GM19193 (cell line): Measurements from ENCODE around the gene ZNF791.

ENCODE experiments used
- POLR2A ChIP-seq: IDR thresholded peaks from 4 replicates; pipeline ENCODE4 v1.6.1; 2011; ENCODE audit not compliant: insufficient read depth, insufficient read length; ENCODE audit errors: extremely low read depth

ZNF791 gene

DNA sequence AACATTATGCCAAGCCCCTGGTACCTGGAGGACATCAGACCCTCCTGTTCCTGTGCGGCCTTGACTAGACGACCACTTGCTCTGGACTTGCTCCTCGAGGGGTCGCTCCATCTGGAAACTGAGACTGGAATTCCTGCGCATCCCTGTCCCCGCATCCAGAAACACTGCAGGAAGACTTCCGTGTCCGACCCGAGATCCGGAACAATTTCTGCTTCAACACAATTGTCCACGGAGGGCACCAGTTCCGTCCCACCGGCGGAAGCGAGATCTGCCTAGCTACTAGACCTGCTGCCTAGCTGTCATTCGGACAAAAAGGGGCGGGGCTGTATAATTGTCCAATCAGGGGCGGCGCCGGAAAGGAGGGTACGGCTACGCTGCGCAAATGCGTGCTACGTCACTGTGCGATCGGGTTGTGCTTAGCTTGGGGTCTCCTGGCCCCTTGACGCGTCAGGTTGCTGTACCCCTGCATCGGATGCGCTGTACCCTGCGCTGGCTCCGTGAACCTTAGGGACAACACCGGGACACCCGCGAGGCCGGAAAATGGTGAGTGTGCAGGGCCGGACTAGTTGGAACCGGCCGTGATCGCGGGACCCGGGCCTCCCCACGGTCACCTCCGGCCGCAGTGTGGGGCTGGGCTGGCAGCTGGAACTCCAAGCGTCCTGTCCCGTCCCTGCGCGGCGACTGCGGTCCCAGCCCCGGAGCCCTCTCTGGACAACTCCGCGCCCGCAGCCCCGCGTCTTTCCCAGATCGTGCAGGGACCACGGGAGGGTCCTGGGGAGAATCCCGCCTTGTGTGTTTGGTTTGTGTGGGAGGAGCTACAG lies at the start of gene ZNF791, which contains the start of gene ZNF490:
ZNF791 (plus strand) TSS at position 381 of the 821 bp plus-strand sequence; CDS start at position 541, 160 bp downstream.
ZNF490 (minus strand) TSS at position 274 of the 821 bp plus-strand sequence; CDS start at position 141, 133 bp downstream.
- TF ChIP-seq POLR2A, result peak; percentile 96

GRCh38 chr19:12564016-12564664 lies 46.6 kb upstream of the ZNF791 start:
- TF ChIP-seq POLR2A, result no peak

DNA sequence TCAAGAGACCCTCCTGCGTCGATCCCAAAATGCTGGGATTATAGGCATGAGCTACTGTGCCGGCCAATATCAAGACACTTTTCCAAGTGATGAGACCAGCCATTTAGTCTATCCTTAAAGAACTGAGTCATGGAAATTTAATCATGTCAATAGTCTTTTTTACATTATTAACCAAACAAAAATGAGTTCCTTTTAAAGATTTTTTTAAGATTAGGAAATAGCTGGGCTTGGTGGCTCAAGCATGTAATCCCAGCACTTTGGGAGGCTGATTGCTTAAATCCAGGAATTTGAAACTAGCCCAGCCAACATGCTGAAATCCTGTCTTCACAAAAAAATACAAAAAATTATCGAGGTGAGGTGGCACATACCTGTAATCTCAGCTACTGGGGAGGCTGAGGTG lies 42.8 kb upstream of the ZNF791 start:
- no peak for TF ChIP-seq POLR2A

- no peak for TF ChIP-seq POLR2A
Observed at GRCh38 chr19:12574036-12574435, 36.7 kb upstream of the ZNF791 start.

- TF ChIP-seq POLR2A, result no peak
Observed at GRCh38 chr19:12578641-12579040, 32.1 kb upstream of the ZNF791 start.

DNA sequence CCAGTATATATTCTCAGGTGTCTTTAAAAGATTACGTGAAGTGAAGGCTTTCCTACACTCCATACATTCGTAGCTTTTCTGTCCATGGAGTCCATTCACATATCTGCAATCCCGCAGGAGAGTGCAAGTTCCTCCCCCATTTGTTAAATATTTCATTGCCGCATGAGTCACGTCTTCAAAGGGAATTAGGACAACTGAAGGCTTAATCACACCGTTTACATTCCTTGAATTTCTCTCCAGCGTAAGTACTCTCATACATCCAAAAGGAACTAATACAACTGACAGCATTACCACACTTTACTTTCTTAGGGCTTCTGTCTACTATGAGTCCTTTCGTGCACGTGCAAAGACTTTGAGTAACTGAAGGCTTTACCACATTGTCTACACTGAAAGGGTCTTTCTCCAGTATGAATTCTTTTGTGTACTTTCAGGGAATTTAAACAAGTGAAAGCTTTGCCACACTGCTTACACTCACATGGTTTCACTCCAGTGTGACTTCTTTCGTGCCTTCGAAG lies 30.5 kb upstream of the ZNF791 start:
- TF ChIP-seq POLR2A, result no peak

GRCh38 chr19:12581100-12581499 lies 29.6 kb upstream of the ZNF791 start:
- TF ChIP-seq POLR2A, result no peak

GRCh38 chr19:12596485-12596884 lies 14.2 kb upstream of the ZNF791 start:
- no peak for TF ChIP-seq POLR2A

- TF ChIP-seq POLR2A, result no peak
Observed at GRCh38 chr19:12596927-12597548, 13.7 kb upstream of the ZNF791 start.

DNA sequence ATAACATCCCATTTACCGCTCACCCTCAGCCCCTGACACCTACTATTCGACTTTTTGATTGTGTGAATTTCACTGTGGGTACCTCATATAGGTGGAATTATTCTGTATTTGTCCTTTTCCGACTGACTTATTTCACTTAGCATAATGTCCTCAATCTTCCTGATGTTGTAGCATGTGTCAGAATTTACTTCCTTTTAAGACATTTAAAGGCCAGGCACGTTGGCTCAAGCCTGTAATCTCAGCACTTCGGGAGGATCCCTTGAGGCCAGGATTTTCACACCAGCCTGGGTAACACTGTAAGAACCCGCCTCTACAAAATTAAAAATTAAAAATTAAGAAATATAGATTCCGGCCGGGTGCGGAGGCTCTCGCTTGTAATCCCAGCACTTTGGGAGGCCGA lies 13.1 kb upstream of the ZNF791 start:
- TF ChIP-seq POLR2A, result no peak

GRCh38 chr19:12603714-12604113 lies 7.0 kb upstream of the ZNF791 start:
- TF ChIP-seq POLR2A, result no peak

GRCh38 chr19:12606796-12607195 lies 3.9 kb upstream of the ZNF791 start:
- TF ChIP-seq POLR2A, result no peak

GRCh38 chr19:12607631-12608030 lies 3.1 kb upstream of the ZNF791 start:
- TF ChIP-seq POLR2A, result no peak

- TF ChIP-seq POLR2A, result no peak
Observed at GRCh38 chr19:12611361-12611699, 610 bp downstream of the ZNF791 start.

GRCh38 chr19:12617646-12618045 lies 6.9 kb downstream of the ZNF791 start:
- no peak for TF ChIP-seq POLR2A

- TF ChIP-seq POLR2A, result no peak
Observed at GRCh38 chr19:12623361-12624031, 12.8 kb downstream of the ZNF791 start.

GRCh38 chr19:12626958-12627357 lies 16.2 kb downstream of the ZNF791 start:
- no peak for TF ChIP-seq POLR2A
